Peyer's patch (tissue), 4 donors: ENCODE results near the gene KRT17.
"Not testable (repeated sequence)": the region's sequence is repeated elsewhere in the genome, so short reads cannot be mapped to it uniquely, and the experiment has no call there.

ENCODE experiments used
- POLR2A ChIP-seq, 2 donors: fragments of 450-650 bp; IDR thresholded peaks; one replicate each; pipeline ENCODE4 v1.5.1; 2017; ENCODE audit warnings: antibody characterized with exemption in 2 of 2, mild to moderate bottlenecking in 2 of 2, moderate library complexity in 2 of 2
- TF ChIP-seq, protein P1 (sequence below), 6 experiments: fragments of 450-650 bp in 4 of 6; fragments of 200-600 bp in 2 of 6; sonication (generic) in 1 of 6; IDR thresholded peaks; one replicate each; pipeline ENCODE4 v1.5.1; 2017 to 2019; ENCODE audit warnings: antibody characterized with exemption in 6 of 6, mild to moderate bottlenecking in 3 of 6, moderate library complexity in 1 of 6

GRCh38 chr17:41606930-41607329, 17.4 kb downstream of the KRT17 start:
- TF ChIP-seq, protein P1, sequence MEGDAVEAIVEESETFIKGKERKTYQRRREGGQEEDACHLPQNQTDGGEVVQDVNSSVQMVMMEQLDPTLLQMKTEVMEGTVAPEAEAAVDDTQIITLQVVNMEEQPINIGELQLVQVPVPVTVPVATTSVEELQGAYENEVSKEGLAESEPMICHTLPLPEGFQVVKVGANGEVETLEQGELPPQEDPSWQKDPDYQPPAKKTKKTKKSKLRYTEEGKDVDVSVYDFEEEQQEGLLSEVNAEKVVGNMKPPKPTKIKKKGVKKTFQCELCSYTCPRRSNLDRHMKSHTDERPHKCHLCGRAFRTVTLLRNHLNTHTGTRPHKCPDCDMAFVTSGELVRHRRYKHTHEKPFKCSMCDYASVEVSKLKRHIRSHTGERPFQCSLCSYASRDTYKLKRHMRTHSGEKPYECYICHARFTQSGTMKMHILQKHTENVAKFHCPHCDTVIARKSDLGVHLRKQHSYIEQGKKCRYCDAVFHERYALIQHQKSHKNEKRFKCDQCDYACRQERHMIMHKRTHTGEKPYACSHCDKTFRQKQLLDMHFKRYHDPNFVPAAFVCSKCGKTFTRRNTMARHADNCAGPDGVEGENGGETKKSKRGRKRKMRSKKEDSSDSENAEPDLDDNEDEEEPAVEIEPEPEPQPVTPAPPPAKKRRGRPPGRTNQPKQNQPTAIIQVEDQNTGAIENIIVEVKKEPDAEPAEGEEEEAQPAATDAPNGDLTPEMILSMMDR (IDR thresholded peaks at IDR 0.05) = not testable (repeated sequence)
- not testable (repeated sequence) for TF ChIP-seq POLR2A (IDR thresholded peaks at IDR 0.05)
